Fibroblast of lung (primary cell): Measurements from ENCODE around the gene TCF15. TPM values are rescaled to one million over a fixed set of nuclear protein-coding genes. Genes with fewer than 3 reads are reported as not detected.

ENCODE experiments used
- DNase-seq, 2 donors: peaks; one replicate each; pipeline versions ENCODE4 v3.0.0 to v3.0.0-alpha.2; 2010; ENCODE audit warnings: low read depth in 2 of 2
- H2AFZ ChIP-seq: 2 replicates; pipeline ENCODE4 v1.5.1; 2012; ENCODE audit warnings: low read length, control low read depth, inconsistent platforms
- H3K27ac ChIP-seq: 2 replicates; pipeline ENCODE4 v1.5.1; 2011; ENCODE audit warnings: low read length, control low read depth; ENCODE audit not compliant: insufficient read depth
- H3K27me3 ChIP-seq: 2 replicates; pipeline ENCODE4 v1.5.1; 2011; ENCODE audit warnings: mild to moderate bottlenecking, low read length; ENCODE audit not compliant: control insufficient read depth, insufficient read depth
- H3K36me3 ChIP-seq: 2 replicates; pipeline ENCODE4 v1.5.1; 2011; ENCODE audit warnings: low read length; ENCODE audit not compliant: control insufficient read depth, insufficient read depth
- H3K4me1 ChIP-seq: 2 replicates; pipeline ENCODE4 v1.5.1; 2011; ENCODE audit warnings: low read length; ENCODE audit not compliant: control insufficient read depth, insufficient read depth; ENCODE audit errors: extremely low read depth
- H3K4me2 ChIP-seq: 2 replicates; pipeline ENCODE4 v1.5.1; 2011; ENCODE audit warnings: low read length, control low read depth; ENCODE audit not compliant: insufficient read depth; ENCODE audit errors: extremely low read depth
- H3K4me3 ChIP-seq, 4 experiments: fragments of 200-600 bp in 1 of 4; sonication (generic) in 1 of 4; replicated peaks in 1 of 4; 2 replicates each; pipeline ENCODE4 v1.5.1; 2011 to 2016; ENCODE audit warnings: low read length in 4 of 4, low read depth in 3 of 4, mild to moderate bottlenecking in 3 of 4, control low read depth in 2 of 4, inconsistent platforms in 1 of 4, mixed read lengths in 1 of 4; ENCODE audit not compliant: insufficient read depth in 1 of 4; ENCODE audit errors: control extremely low read depth in 1 of 4
- H3K79me2 ChIP-seq: 2 replicates; pipeline ENCODE4 v1.5.1; 2012; ENCODE audit warnings: mild to moderate bottlenecking, low read length, inconsistent platforms; ENCODE audit not compliant: control insufficient read depth, insufficient read depth
- H3K9ac ChIP-seq: 2 replicates; pipeline ENCODE4 v1.5.1; 2011; ENCODE audit warnings: mild to moderate bottlenecking, low read length, control low read depth; ENCODE audit not compliant: insufficient read depth
- H3K9me3 ChIP-seq: 2 replicates; pipeline ENCODE4 v1.5.1; 2012; ENCODE audit warnings: low read depth, low read length; ENCODE audit not compliant: control insufficient read depth, insufficient read depth
- H4K20me1 ChIP-seq: 2 replicates; pipeline ENCODE4 v1.5.1; 2011; ENCODE audit warnings: low read length; ENCODE audit not compliant: control insufficient read depth, insufficient read depth; ENCODE audit errors: extremely low read depth
- EZH2 ChIP-seq: IDR thresholded peaks from 2 replicates; pipeline ENCODE4 v1.5.1; 2012; ENCODE audit warnings: low read length, control low read depth, mild to moderate bottlenecking; ENCODE audit errors: missing control alignments
- polyA plus RNA-seq, 2 donors: library from polyadenylated mRNA; depleted of rRNA in 1 of 2; stranded (reverse) in 1 of 2; unstranded in 1 of 2; fragments of >200 nt; gene quantifications; 2 replicates each; pipeline ENCODE4 v1.2.1, GENCODE V29; 2011 to 2012; ENCODE audit warnings: missing spikeins in 1 of 2
- total RNA-seq: library from RNA; depleted of rRNA; stranded (reverse); fragments of >200 nt; gene quantifications from 2 replicates; pipeline ENCODE4 v1.2.1, GENCODE V29; 2014
- TF ChIP-seq, protein P1 (sequence below), 2 donors: IDR thresholded peaks in 1 of 2; conservative IDR thresholded peaks in 1 of 2; 1 replicate in 1 of 2; 2 replicates in 1 of 2; pipeline ENCODE4 v1.5.1; 2011 to 2012; ENCODE audit warnings: low read length in 2 of 2, control low read depth in 1 of 2, inconsistent platforms in 1 of 2, low read depth in 1 of 2, mild to moderate bottlenecking in 1 of 2

Gene TCF15
- total and polyA plus RNA-seq, 2 donors (not counting 1 experiment from before 2014, with no cell fraction given): not detected

- H3K4me2 ChIP-seq: no peak overlapping the region
- no peaks in the 10 kb centered on the region for H3K9me3 ChIP-seq
- no peaks in the 10 kb centered on the region for H3K4me1 ChIP-seq
- no peaks in the 10 kb centered on the region for H3K79me2 ChIP-seq
- peaks cover 3% of the 10 kb centered on the region for H3K27me3 ChIP-seq
- no peak overlapping the region for H3K9ac ChIP-seq
- DNase-seq: no peak
- TF ChIP-seq, protein P1, sequence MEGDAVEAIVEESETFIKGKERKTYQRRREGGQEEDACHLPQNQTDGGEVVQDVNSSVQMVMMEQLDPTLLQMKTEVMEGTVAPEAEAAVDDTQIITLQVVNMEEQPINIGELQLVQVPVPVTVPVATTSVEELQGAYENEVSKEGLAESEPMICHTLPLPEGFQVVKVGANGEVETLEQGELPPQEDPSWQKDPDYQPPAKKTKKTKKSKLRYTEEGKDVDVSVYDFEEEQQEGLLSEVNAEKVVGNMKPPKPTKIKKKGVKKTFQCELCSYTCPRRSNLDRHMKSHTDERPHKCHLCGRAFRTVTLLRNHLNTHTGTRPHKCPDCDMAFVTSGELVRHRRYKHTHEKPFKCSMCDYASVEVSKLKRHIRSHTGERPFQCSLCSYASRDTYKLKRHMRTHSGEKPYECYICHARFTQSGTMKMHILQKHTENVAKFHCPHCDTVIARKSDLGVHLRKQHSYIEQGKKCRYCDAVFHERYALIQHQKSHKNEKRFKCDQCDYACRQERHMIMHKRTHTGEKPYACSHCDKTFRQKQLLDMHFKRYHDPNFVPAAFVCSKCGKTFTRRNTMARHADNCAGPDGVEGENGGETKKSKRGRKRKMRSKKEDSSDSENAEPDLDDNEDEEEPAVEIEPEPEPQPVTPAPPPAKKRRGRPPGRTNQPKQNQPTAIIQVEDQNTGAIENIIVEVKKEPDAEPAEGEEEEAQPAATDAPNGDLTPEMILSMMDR (conservative IDR thresholded peaks at IDR 0.05 in 1 of 2, IDR thresholded peaks at IDR 0.05 in 1 of 2; ENCODE audit: low read depth in 1 of 2, low read length in 2 of 2): no peak
- TF ChIP-seq EZH2: no peak
- H3K4me3 ChIP-seq: no peak overlapping the region
- H4K20me1 ChIP-seq: no peaks in the 10 kb centered on the region
- H3K36me3 ChIP-seq: no peaks in the 10 kb centered on the region
- no peak overlapping the region for H2AFZ ChIP-seq
- no peak overlapping the region for H3K27ac ChIP-seq
Observed at GRCh38 chr20:588932-589672, 21.0 kb downstream of the TCF15 start.

GRCh38 chr20:588476-588875, 21.6 kb downstream of the TCF15 start:
- no peak overlapping the region for H2AFZ ChIP-seq
- TF ChIP-seq, protein P1 (conservative IDR thresholded peaks at IDR 0.05 in 1 of 2, IDR thresholded peaks at IDR 0.05 in 1 of 2; ENCODE audit: low read depth in 1 of 2, low read length in 2 of 2): no peak
- TF ChIP-seq EZH2: no peak
- no peak overlapping the region for H3K4me3 ChIP-seq
- peaks cover 3% of the 10 kb centered on the region for H3K27me3 ChIP-seq
- no peaks in the 10 kb centered on the region for H4K20me1 ChIP-seq
- H3K9ac ChIP-seq: no peak overlapping the region
- no peak overlapping the region for H3K27ac ChIP-seq
- H3K9me3 ChIP-seq: no peaks in the 10 kb centered on the region
- H3K79me2 ChIP-seq: no peaks in the 10 kb centered on the region
- no peaks in the 10 kb centered on the region for H3K4me1 ChIP-seq
- H3K4me2 ChIP-seq: no peak overlapping the region
- H3K36me3 ChIP-seq: no peaks in the 10 kb centered on the region
- no peak for DNase-seq

DNA sequence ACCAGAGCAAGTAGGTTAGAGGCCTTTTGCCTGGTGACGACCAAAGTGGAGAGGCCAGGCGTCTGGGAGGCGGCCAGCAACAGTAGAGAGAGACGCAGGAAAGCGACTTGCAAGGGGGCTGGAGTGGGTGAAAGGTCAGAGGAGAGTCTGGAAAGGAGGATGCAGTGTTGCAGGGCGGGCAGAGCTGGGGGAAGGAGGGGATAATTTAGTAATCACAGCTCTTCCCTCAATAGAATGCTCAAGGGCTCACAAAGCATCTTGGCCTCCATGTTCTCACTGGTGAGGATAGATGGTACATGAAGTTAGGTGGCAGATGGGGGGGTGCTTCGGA, 25.2 kb downstream of the TCF15 start:
- no peak for TF ChIP-seq EZH2
- TF ChIP-seq, protein P1 (conservative IDR thresholded peaks at IDR 0.05 in 1 of 2, IDR thresholded peaks at IDR 0.05 in 1 of 2; ENCODE audit: low read depth in 1 of 2, low read length in 2 of 2): no peak

More for the DNA sequence above, 25.2 kb downstream of the TCF15 start:
- Histone ChIP-seq H3K4me2 (no peak overlapping the region), H3K4me3 (no peak overlapping the region), H3K4me1 (no peaks in the 10 kb centered on the region), H4K20me1 (no peaks in the 10 kb centered on the region), H3K9ac (no peak overlapping the region), H2AFZ (no peak overlapping the region), H3K27ac (no peak overlapping the region), H3K79me2 (no peaks in the 10 kb centered on the region), H3K27me3 (no peaks in the 10 kb centered on the region), H3K9me3 (no peaks in the 10 kb centered on the region), H3K36me3 (no peaks in the 10 kb centered on the region)
- DNase-seq: no peak
